Measurements from ENCODE around the gene CCDC144A. TPM values are rescaled to one million over a fixed set of nuclear protein-coding genes. Genes with fewer than 3 reads are reported as not detected.
A peak's percentile ranks its signal among the peaks of the same experiment; 100 is the strongest.
"Not testable (repeated sequence)": the region's sequence is repeated elsewhere in the genome, so short reads cannot be mapped to it uniquely, and the experiment has no call there.

Gene CCDC144A
- total RNA-seq, 1 donor from 2014 or later = 0.58 TPM

- TF ChIP-seq CTCF (conservative IDR thresholded peaks at IDR 0.05; ENCODE audit: low read depth, low read length) = peak; percentile 50
- DNase-seq (ENCODE audit: low read depth); H3K4me3 ChIP-seq (ENCODE audit: low read depth, low read length): not testable (repeated sequence)
These were observed 61.3 kb downstream of the CCDC144A start for GRCh38 chr17:16751224-16751923.

GRCh38 chr17:16751924-16752287, 61.9 kb downstream of the CCDC144A start:
- not testable (repeated sequence) for H3K4me3 ChIP-seq (ENCODE audit: low read depth, low read length); DNase-seq (ENCODE audit: low read depth)

- H3K4me3 ChIP-seq (ENCODE audit: low read depth, low read length); DNase-seq (ENCODE audit: low read depth): not testable (repeated sequence)
These were observed 67.5 kb downstream of the CCDC144A start for GRCh38 chr17:16757520-16757919.

GRCh38 chr17:16758177-16758576, 68.1 kb downstream of the CCDC144A start:
- DNase-seq (ENCODE audit: low read depth); H3K4me3 ChIP-seq (ENCODE audit: low read depth, low read length): not testable (repeated sequence)

GRCh38 chr17:16768290-16769175, 78.5 kb downstream of the CCDC144A start:
- DNase-seq (ENCODE audit: low read depth); H3K4me3 ChIP-seq (ENCODE audit: low read depth, low read length): not testable (repeated sequence)

- H3K4me3 ChIP-seq (ENCODE audit: low read depth, low read length); DNase-seq (ENCODE audit: low read depth): not testable (repeated sequence)
These were observed 82.5 kb downstream of the CCDC144A start for GRCh38 chr17:16772394-16773145.

- not testable (repeated sequence) for H3K4me3 ChIP-seq (ENCODE audit: low read depth, low read length); DNase-seq (ENCODE audit: low read depth)
These were observed 83.1 kb downstream of the CCDC144A start for GRCh38 chr17:16773146-16773522.

- not testable (repeated sequence) for DNase-seq (ENCODE audit: low read depth); H3K4me3 ChIP-seq (ENCODE audit: low read depth, low read length)
These were observed 97.8 kb downstream of the CCDC144A start for GRCh38 chr17:16787851-16788250.

GRCh38 chr17:16788889-16789536, 99.0 kb downstream of the CCDC144A start:
- not testable (repeated sequence) for H3K4me3 ChIP-seq (ENCODE audit: low read depth, low read length)

GRCh38 chr17:16789622-16790021, 99.6 kb downstream of the CCDC144A start:
- DNase-seq (ENCODE audit: low read depth); H3K4me3 ChIP-seq (ENCODE audit: low read depth, low read length): not testable (repeated sequence)

More at GRCh38 chr17:16788889-16789536, 99.0 kb downstream of the CCDC144A start:
- DNase-seq (ENCODE audit: low read depth) = not testable (repeated sequence)

- DNase-seq (ENCODE audit: low read depth); H3K4me3 ChIP-seq (ENCODE audit: low read depth, low read length): not testable (repeated sequence)
These were observed 100.4 kb downstream of the CCDC144A start for GRCh38 chr17:16790313-16790871.

- H3K4me3 ChIP-seq (ENCODE audit: low read depth, low read length); DNase-seq (ENCODE audit: low read depth): not testable (repeated sequence)
These were observed 104.2 kb downstream of the CCDC144A start for GRCh38 chr17:16794215-16794614.

GRCh38 chr17:16795894-16796293, 105.9 kb downstream of the CCDC144A start:
- H3K4me3 ChIP-seq (ENCODE audit: low read depth, low read length); DNase-seq (ENCODE audit: low read depth): not testable (repeated sequence)

- not testable (repeated sequence) for DNase-seq (ENCODE audit: low read depth); H3K4me3 ChIP-seq (ENCODE audit: low read depth, low read length)
These were observed 114.8 kb downstream of the CCDC144A start for GRCh38 chr17:16804851-16805250.

GRCh38 chr17:16806599-16806998, 116.6 kb downstream of the CCDC144A start:
- not testable (repeated sequence) for DNase-seq (ENCODE audit: low read depth); H3K4me3 ChIP-seq (ENCODE audit: low read depth, low read length)

GRCh38 chr17:16807620-16808019, 117.6 kb downstream of the CCDC144A start:
- DNase-seq (ENCODE audit: low read depth); H3K4me3 ChIP-seq (ENCODE audit: low read depth, low read length): not testable (repeated sequence)

- not testable (repeated sequence) for H3K4me3 ChIP-seq (ENCODE audit: low read depth, low read length); DNase-seq (ENCODE audit: low read depth)
These were observed 120.2 kb downstream of the CCDC144A start for GRCh38 chr17:16810236-16810635.
